K562 (cell line): ENCODE measurements around the gene WNT7B. TPM values are rescaled to one million over a fixed set of nuclear protein-coding genes. Genes with fewer than 3 reads are reported as not detected.

ENCODE experiments used
- ATAC-seq: fragments of 200-7000 bp; cut with Tn5 transposase; 3 replicates; pipeline ENCODE4 v1.9.1; 2020; ENCODE audit warnings: moderate library complexity
- BruUV-seq: library from RNA; stranded (reverse); fragments of 400-500 nt; replicated peaks from 2 replicates; lab custom pipeline; 2021; lab: Mats Ljungman, UMichigan
- CTCF ChIA-PET: fragments of 300-600 bp; formaldehyde crosslinking; extraction: SDS; loops from one replicate; lab custom pipeline; 2021; ENCODE audit warnings: low intra/inter-chr PET ratio; lab: Yijun Ruan, JAX
- POLR2A ChIA-PET: fragments of 300-600, 350-650 bp; sonication (Branson Sonifier 250); formaldehyde crosslinking; extraction: SDS; loops from one replicate; lab custom pipeline; 2021; ENCODE audit warnings: antibody characterized with exemption, inconsistent platforms; lab: Yijun Ruan, JAX
- DNase-seq, 4 experiments: peaks; one replicate each; pipeline versions ENCODE4 v3.0.0 to v3.0.0-alpha.2; 2011 to 2018; ENCODE audit warnings: low spot score in 3 of 4, mixed read lengths in 3 of 4; ENCODE audit errors: extremely low read depth in 1 of 4
- FAIRE-seq: peaks from 2 replicates; lab custom pipeline; 2011; peaks lifted over from hg19 to GRCh38; lab: Jason Lieb, UNC
- H2AFZ ChIP-seq: 2 replicates; pipeline ENCODE4 v1.6.0; 2011; ENCODE audit warnings: low read depth, low read length, control low read depth, inconsistent platforms
- H3K27ac ChIP-seq: fragments of 200-600 bp; 3 replicates; pipeline ENCODE4 v1.8.0; 2011; ENCODE audit warnings: low read depth, mild to moderate bottlenecking, control low read depth, inconsistent platforms, low read length, moderate library complexity, mixed read lengths; ENCODE audit errors: extremely low read depth
- H3K27me3 ChIP-seq, 2 experiments: fragments of 300-600 bp in 1 of 2; 2 replicates in 1 of 2; 3 replicates in 1 of 2; pipeline versions ENCODE4 v1.6.0 to v1.8.0; 2011; ENCODE audit warnings: inconsistent platforms in 2 of 2, low read length in 2 of 2, mild to moderate bottlenecking in 1 of 2, mixed read lengths in 1 of 2, moderate library complexity in 1 of 2; ENCODE audit not compliant: control insufficient read depth in 2 of 2, insufficient read depth in 2 of 2
- H3K36me3 ChIP-seq: fragments of 300-600 bp; 3 replicates; pipeline ENCODE4 v1.8.0; 2011; ENCODE audit warnings: mild to moderate bottlenecking, low read length, inconsistent platforms; ENCODE audit not compliant: control insufficient read depth, insufficient read depth
- H3K4me1 ChIP-seq, 2 experiments: fragments of 200-600 bp in 1 of 2; replicated peaks in 1 of 2; 2 replicates in 1 of 2; 3 replicates in 1 of 2; pipeline versions ENCODE4 v1.5.1 to v1.8.0; 2011; ENCODE audit warnings: inconsistent platforms in 2 of 2, low read length in 2 of 2, mild to moderate bottlenecking in 1 of 2, mixed read lengths in 1 of 2, moderate library complexity in 1 of 2; ENCODE audit not compliant: control insufficient read depth in 2 of 2, insufficient read depth in 2 of 2
- H3K4me2 ChIP-seq: 2 replicates; pipeline ENCODE4 v1.6.1; 2011; ENCODE audit warnings: low read length, control low read depth, inconsistent platforms, mixed read lengths; ENCODE audit not compliant: insufficient read depth
- H3K4me3 ChIP-seq: fragments of 200-600 bp; sonication (generic), shearing (Covaris generic); 2 replicates; pipeline ENCODE4 v1.5.1; 2016; ENCODE audit warnings: control low read depth, inconsistent platforms
- H3K79me2 ChIP-seq: fragments of 200-600 bp; 3 replicates; pipeline ENCODE4 v1.8.0; 2011; ENCODE audit warnings: low read length, inconsistent platforms; ENCODE audit not compliant: control insufficient read depth, insufficient read depth
- H3K9ac ChIP-seq, 2 experiments: 2 replicates each; pipeline versions ENCODE4 v1.6.0 to v1.6.1; 2011; ENCODE audit warnings: low read depth in 2 of 2, low read length in 2 of 2, control low read depth in 1 of 2, inconsistent platforms in 1 of 2, mild to moderate bottlenecking in 1 of 2, mixed read lengths in 1 of 2; ENCODE audit not compliant: insufficient read depth in 1 of 2
- H3K9me1 ChIP-seq: one replicate; pipeline ENCODE4 v1.6.0; 2011; ENCODE audit warnings: inconsistent platforms, mild to moderate bottlenecking, low read length, moderate library complexity; ENCODE audit not compliant: control insufficient read depth, insufficient read depth
- H3K9me3 ChIP-seq: replicated peaks from 2 replicates; pipeline ENCODE4 v1.5.1; 2011; ENCODE audit warnings: low read depth, low read length, inconsistent platforms; ENCODE audit not compliant: control insufficient read depth, insufficient read depth
- H4K20me1 ChIP-seq: replicated peaks from 2 replicates; pipeline ENCODE4 v1.6.1; 2011; ENCODE audit warnings: low read length, inconsistent platforms, mixed read lengths; ENCODE audit not compliant: control insufficient read depth, insufficient read depth
- IFI16 ChIP-seq: fragments of 250-450 bp; sonication (Bioruptor Pico); IDR thresholded peaks from 2 replicates; pipeline ENCODE4 v2.1.2; 2022; ENCODE audit warnings: mild to moderate bottlenecking, inconsistent platforms
- NELFE ChIP-seq: IDR thresholded peaks from 2 replicates; pipeline ENCODE4 v1.6.1; 2011; ENCODE audit warnings: mild to moderate bottlenecking; ENCODE audit not compliant: insufficient read depth, insufficient read length
- NONO ChIP-seq, 2 experiments: fragments of 200-400 bp in 1 of 2; fragments of 450-650 bp in 1 of 2; formaldehyde crosslinking in 1 of 2; IDR thresholded peaks; 2 replicates each; pipeline ENCODE4 v1.6.1; 2017; ENCODE audit warnings: low read depth in 2 of 2, mild to moderate bottlenecking in 2 of 2, moderate library complexity in 2 of 2, low read length in 1 of 2
- NR2F6 ChIP-seq: fragments of 450-650 bp; formaldehyde crosslinking; IDR thresholded peaks from 2 replicates; pipeline ENCODE4 v1.4.0; 2020; ENCODE audit warnings: mild to moderate bottlenecking
- NR3C1 ChIP-seq: sonication (generic); formaldehyde crosslinking; IDR thresholded peaks from 2 replicates; pipeline ENCODE4 v1.8.1; 2022; ENCODE audit warnings: missing genetic modification reagents
- POLR2B ChIP-seq: fragments of 450-650 bp; IDR thresholded peaks from 2 replicates; pipeline ENCODE4 v1.6.1; 2018; ENCODE audit warnings: low read depth; ENCODE audit not compliant: partially characterized antibody
- TBL1XR1 ChIP-seq, 2 experiments: IDR thresholded peaks; 2 replicates each; pipeline ENCODE4 v1.6.1; 2012; ENCODE audit warnings: improper control_type of control experiment in 2 of 2, low read length in 2 of 2, mild to moderate bottlenecking in 1 of 2
- ZNF584 ChIP-seq: fragments of 200-800 bp; sonication (Bioruptor generic); IDR thresholded peaks from 2 replicates; pipeline ENCODE4 v1.6.1; 2016; ENCODE audit warnings: low read depth, mild to moderate bottlenecking, missing genetic modification characterization, missing compliant biosample characterization
- ZNF79 ChIP-seq: fragments of 250-450 bp; sonication (Bioruptor Pico); IDR thresholded peaks from 2 replicates; pipeline ENCODE4 v1.4.0; 2020; ENCODE audit warnings: low read depth, mild to moderate bottlenecking, moderate library complexity
- WGBS: fragments of 100-300 bp; shearing (Covaris generic); methylation state at CpG from one replicate; pipeline ENCODE4 v1.1.6; 2016; ENCODE audit warnings: low coverage, mixed read lengths; ENCODE audit not compliant: insufficient coverage; ENCODE audit errors: missing lambda C conversion rate; 5-methylcytosine and 5-hydroxymethylcytosine counted together
- in situ Hi-C: fragments of 300-500 bp; cut with MboI; formaldehyde crosslinking; loops from 4 replicates; pipeline ENCODE4 v1.15.0; 2018; ENCODE audit warnings: inconsistent platforms, mixed read lengths
- intact Hi-C: fragments of 100-400 bp; cut with micrococcal nuclease; formaldehyde crosslinking; loops from 2 replicates; pipeline ENCODE4 v1.14.2; 2022
- polyA plus RNA-seq, 8 experiments: library from polyadenylated mRNA; depleted of rRNA in 4 of 8; stranded (reverse) in 5 of 8; unstranded in 3 of 8; fragments of >200 nt; fragmentation: Nextera tagmentation in 2 of 8; fragmentation: Illumina TruSeq in 1 of 8; extraction: Ambion mirVana in 2 of 8; extraction: Trizol in 1 of 8; gene quantifications; 2 replicates each; pipeline versions ENCODE4 v1.2.1 to v1.2.3, GENCODE V29; 2011 to 2014; ENCODE audit warnings: inconsistent platforms in 1 of 8, missing spikeins in 1 of 8
- total RNA-seq, 7 experiments: library from RNA; depleted of rRNA in 6 of 7; stranded (reverse); fragments of >200 nt in 6 of 7; fragmentation: Illumina TruSeq in 2 of 7; extraction: Trizol in 2 of 7; gene quantifications; 2 replicates each; pipeline versions ENCODE4 v1.2.1 to v1.2.3, GENCODE V29; 2011 to 2021; ENCODE audit warnings: low replicate concordance in 1 of 7
- TF ChIP-seq, protein P1 (sequence below): fragments of 450-650 bp; IDR thresholded peaks from 2 replicates; pipeline ENCODE4 v1.6.1; 2014; ENCODE audit warnings: low read depth, mild to moderate bottlenecking, moderate library complexity, borderline replicate concordance
- TF ChIP-seq, protein P2 (sequence below), 2 experiments: fragments of 150-350 bp in 1 of 2; IDR thresholded peaks; 2 replicates each; pipeline ENCODE4 v1.6.1; 2012 to 2016; ENCODE audit warnings: low read depth in 2 of 2, low read length in 2 of 2, mild to moderate bottlenecking in 1 of 2, moderate library complexity in 1 of 2

The WNT7B gene
- total and polyA plus RNA-seq, 9 of the 15 experiments (the other 6 are each of a cell fraction or from before 2014, with no cell fraction given) = not detected

GRCh38 chr22:46013460-46014416 is 36.8 kb upstream of the WNT7B start (continued):
- TF ChIP-seq ZNF79 (CRISPR knock-in tag) = no peak
- TF ChIP-seq, all 486 proteins: peak for 102

GRCh38 chr22:46012881-46013281 is 35.9 kb upstream of the WNT7B start:
- in situ Hi-C loops = loop anchor here (25.0 kb wide), 1 partner anchor 299 kb away; no protein-coding TSS in a partner anchor
- TF ChIP-seq TBL1XR1 (IDR thresholded peaks at IDR 0.05; ENCODE audit: low read length in 2 of 2) = no peak
- no peak for TF ChIP-seq IFI16
- TF ChIP-seq POLR2B = no peak
- no peak for TF ChIP-seq NR3C1 (CRISPR knock-in tag)
- no peak for TF ChIP-seq NELFE
- no peak for TF ChIP-seq ZNF584 (CRISPR knock-in tag)
- TF ChIP-seq, protein P1, sequence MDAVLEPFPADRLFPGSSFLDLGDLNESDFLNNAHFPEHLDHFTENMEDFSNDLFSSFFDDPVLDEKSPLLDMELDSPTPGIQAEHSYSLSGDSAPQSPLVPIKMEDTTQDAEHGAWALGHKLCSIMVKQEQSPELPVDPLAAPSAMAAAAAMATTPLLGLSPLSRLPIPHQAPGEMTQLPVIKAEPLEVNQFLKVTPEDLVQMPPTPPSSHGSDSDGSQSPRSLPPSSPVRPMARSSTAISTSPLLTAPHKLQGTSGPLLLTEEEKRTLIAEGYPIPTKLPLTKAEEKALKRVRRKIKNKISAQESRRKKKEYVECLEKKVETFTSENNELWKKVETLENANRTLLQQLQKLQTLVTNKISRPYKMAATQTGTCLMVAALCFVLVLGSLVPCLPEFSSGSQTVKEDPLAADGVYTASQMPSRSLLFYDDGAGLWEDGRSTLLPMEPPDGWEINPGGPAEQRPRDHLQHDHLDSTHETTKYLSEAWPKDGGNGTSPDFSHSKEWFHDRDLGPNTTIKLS = no peak
- TF ChIP-seq NR2F6 (CRISPR knock-in tag) = no peak
- TF ChIP-seq, protein P2, sequence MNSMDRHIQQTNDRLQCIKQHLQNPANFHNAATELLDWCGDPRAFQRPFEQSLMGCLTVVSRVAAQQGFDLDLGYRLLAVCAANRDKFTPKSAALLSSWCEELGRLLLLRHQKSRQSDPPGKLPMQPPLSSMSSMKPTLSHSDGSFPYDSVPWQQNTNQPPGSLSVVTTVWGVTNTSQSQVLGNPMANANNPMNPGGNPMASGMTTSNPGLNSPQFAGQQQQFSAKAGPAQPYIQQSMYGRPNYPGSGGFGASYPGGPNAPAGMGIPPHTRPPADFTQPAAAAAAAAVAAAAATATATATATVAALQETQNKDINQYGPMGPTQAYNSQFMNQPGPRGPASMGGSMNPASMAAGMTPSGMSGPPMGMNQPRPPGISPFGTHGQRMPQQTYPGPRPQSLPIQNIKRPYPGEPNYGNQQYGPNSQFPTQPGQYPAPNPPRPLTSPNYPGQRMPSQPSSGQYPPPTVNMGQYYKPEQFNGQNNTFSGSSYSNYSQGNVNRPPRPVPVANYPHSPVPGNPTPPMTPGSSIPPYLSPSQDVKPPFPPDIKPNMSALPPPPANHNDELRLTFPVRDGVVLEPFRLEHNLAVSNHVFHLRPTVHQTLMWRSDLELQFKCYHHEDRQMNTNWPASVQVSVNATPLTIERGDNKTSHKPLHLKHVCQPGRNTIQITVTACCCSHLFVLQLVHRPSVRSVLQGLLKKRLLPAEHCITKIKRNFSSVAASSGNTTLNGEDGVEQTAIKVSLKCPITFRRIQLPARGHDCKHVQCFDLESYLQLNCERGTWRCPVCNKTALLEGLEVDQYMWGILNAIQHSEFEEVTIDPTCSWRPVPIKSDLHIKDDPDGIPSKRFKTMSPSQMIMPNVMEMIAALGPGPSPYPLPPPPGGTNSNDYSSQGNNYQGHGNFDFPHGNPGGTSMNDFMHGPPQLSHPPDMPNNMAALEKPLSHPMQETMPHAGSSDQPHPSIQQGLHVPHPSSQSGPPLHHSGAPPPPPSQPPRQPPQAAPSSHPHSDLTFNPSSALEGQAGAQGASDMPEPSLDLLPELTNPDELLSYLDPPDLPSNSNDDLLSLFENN (IDR thresholded peaks at IDR 0.05; ENCODE audit: low read depth in 2 of 2, low read length in 2 of 2) = no peak
- TF ChIP-seq NONO (IDR thresholded peaks at IDR 0.05; ENCODE audit: low read depth in 2 of 2, low read length in 1 of 2) = no peak

More at GRCh38 chr22:46012881-46013281, 35.9 kb upstream of the WNT7B start:
- Histone ChIP-seq H3K27ac (peak overlapping the region; percentile 93; the same call in 2 of the 3 replicates), H2AFZ (peak overlapping the region; percentile 92), H3K27me3 (no peaks in the 10 kb centered on the region), H3K9ac (peak overlapping the region; percentile 76 to 85; a peak in 2 of 4 replicates), H3K79me2 (no peaks in the 10 kb centered on the region), H3K9me3 (no peaks in the 10 kb centered on the region), H3K4me3 (no peak overlapping the region), H3K9me1 (no peaks in the 10 kb centered on the region), H3K4me1 (peaks cover 14 to 38% of the 10 kb centered on the region in 2 experiments; a peak in 4 of 5 replicates), H3K36me3 (no peaks in the 10 kb centered on the region), H3K4me2 (peak overlapping the region; percentile 84; the same call in 1 of the 2 replicates), H4K20me1 (no peaks in the 10 kb centered on the region)
- no TSS peak for BruUV-seq
- FAIRE-seq = no peak
- WGBS = 60% methylated on average over 3 of the region's 11 CpGs
- DNase-seq = no peak
- POLR2A ChIA-PET = interaction anchor here (0.6 to 2.1 kb wide), 8 partner anchors 9 to 130 kb away, joined by 3 to 11 read pairs (median 4); no protein-coding TSS in a partner anchor
- no peak for ATAC-seq
- intact Hi-C loops = loop anchor here (1.0 kb wide), 1 partner anchor 23 kb away; no protein-coding TSS in a partner anchor
- CTCF ChIA-PET = interaction anchor here (1.1 to 1.2 kb wide), 2 partner anchors 23 to 104 kb away, joined by 3 read pairs; no protein-coding TSS in a partner anchor
